KG1 (cell line): Measurements from ENCODE around the gene GPR152.
"Not testable (repeated sequence)": the region's sequence is repeated elsewhere in the genome, so short reads cannot be mapped to it uniquely, and the experiment has no call there.

Source experiments
- DNase-seq: peaks from one replicate; lab custom pipeline; 2025; lab: John Stamatoyannopoulos, UW

GPR152 gene

DNA sequence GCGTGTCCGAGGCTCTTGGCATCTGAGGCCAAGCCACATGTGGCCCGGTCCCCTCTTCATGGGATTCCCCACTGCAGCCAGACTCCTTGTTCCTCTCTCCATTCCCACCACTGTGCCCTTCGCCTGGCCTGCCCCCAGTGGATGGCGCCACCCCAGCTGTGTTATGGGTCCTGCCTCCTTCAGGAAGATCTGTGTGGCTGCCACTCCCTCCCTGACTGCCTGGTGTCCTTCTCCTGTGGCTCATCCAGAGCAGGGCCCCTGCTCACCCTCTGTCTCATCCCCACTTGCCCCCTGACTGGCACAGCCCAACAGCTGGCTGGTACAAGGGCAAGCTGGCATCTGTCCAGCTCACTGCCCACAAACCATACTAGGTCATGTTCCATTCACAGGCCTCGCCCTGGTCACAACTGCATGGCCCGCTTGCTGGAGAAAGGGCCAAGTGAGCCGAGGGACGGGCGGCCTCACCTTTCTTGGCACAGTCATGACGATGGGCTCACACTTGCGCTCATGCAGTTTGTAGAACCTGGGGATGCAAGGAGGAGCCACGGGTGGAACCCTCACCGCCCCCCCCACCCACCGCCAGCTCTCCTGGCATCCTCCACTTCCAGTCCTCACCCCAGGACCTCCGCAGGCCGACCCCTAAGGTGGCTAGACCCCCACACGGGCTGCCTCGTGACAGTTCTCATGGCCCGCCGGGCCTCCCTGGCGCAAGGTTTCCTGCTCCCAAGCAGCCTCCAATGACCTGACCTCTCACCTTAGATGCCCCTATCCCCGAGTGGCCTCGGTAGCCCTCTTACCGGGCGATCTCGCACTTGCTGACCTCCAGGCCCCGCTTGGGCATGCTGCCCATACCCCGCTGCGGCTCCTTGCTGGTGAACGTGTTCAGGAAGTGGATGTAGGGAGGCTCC is 13.0 kb downstream of the GPR152 start:
- peak; percentile 22 for DNase-seq

DNA sequence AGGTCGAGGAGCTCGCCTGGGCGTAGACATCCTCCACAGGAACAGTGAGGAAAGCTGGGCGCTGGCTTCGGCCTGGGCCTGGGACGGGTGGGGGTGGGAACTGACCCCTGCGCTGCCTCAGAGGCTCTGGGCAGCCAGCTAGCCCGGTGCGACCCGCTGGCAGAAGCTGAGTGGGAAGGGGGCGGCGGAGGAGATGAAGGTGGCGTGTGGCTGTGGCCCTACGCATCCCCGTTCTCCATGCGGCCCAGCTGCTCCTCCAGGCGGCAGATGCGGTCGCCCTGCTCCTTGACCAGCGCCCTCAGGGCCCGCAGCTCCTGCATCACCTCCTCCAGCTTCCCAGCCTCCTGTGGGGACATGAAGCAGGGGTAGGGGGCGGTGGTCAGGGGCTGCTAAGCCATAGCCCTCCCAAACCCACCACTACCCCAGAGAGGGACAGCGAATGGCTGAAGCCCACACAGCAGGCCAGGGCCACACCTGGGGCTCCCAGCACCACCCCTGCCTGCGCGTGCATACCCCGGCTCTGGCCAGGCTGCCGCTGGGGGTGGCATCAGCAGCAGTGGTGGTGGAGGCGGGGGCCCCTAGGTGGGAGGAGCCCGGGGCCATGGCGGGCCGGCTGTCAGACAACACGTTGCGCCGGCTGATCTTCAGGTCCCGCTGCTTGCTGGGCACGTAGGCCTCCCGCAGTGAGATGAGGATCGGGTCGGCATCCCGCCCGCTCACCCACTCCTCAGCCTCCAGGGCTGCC is 14.2 kb downstream of the GPR152 start:
- DNase-seq = no peak

DNA sequence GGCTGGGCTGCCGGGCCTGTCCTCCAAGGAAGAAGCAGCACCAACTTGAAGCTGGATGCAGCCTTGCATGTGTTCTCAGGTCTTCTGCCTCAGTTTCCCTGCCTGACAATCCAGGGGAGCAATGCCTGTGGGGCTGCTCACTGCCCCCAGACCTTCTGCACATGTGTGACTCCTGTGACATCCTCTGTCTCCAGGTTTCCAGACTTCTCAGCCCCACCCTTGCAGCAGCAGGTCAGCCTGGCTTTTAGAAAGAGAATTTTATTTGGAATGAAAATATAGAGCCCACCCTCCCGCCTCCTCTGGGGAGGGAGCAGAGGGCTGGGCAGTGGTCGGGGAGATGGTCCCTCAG is 14.7 kb downstream of the GPR152 start:
- DNase-seq = no peak

DNA sequence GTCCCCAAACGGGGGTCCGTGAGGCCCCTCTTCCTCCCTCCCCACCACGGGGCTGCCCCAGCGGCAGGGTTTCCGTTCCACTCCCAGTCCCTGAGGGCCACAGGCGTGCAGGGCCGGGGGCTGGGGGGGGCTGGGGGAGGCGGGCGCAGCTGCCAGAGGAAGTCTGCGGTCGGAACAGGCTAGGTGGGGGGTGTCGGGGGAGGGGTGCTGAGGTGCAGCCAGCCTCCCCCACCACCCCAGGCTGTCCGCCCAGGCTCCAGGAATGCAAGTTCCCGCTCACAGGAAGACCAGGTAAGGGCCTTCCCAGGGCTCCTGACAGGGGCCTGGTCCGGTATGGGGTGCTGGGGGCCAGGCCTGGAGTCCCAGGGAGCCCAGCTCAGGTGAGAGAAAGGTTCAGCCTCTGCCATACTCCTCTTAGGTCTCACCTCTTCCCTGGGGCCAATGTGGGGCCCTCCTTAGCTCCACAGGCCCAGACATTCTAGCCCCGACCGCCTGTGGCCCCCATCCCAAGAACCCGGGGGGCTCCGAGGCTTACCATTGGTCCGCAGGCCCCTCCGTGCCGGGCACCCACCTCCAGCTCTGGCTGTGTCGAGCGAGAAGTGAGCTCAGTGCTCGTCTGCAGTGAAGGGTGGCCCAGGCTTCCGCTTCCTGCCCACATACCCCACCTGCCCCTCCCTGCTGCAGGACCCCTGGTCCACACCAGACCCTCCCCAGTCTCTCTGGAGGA is 15.3 kb downstream of the GPR152 start, which contains the start of gene PTPRCAP:
Gene PTPRCAP, minus strand, starts transcription at position 601 of the 727 bp plus-strand sequence. Its CDS starts 63 bp downstream, at position 538.
- DNase-seq = peak; percentile 84

DNA sequence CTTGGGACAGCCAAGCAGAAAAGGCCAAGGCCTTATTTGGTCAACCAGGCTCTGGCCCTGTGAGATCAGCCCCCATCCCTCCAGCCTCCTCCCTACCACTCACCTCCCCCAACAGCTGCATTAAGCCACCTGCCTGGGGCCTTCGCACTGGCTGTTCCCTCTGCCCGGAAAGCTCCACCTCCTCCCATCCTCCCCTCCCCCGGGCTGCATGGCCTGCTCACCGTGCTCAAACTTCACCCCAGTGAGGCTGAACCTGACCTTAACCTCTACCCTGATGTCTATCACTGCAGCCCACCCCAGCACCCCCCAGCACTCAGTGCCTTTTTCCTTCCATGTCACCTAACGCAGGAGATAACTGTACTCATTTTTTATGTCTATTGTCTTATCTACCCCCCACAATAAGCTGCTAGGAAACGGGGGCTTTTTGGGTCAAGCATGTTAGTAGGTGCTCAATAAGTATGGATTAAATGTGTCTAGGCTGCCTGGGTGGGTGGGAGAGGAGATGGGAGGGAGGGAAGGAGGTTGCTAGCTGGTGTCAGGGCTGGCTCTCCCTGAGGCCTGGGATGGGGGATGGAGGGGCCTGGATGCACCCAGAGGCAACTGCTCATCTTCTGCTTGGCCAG is 16.0 kb downstream of the GPR152 start:
- DNase-seq = peak; percentile 45

DNA sequence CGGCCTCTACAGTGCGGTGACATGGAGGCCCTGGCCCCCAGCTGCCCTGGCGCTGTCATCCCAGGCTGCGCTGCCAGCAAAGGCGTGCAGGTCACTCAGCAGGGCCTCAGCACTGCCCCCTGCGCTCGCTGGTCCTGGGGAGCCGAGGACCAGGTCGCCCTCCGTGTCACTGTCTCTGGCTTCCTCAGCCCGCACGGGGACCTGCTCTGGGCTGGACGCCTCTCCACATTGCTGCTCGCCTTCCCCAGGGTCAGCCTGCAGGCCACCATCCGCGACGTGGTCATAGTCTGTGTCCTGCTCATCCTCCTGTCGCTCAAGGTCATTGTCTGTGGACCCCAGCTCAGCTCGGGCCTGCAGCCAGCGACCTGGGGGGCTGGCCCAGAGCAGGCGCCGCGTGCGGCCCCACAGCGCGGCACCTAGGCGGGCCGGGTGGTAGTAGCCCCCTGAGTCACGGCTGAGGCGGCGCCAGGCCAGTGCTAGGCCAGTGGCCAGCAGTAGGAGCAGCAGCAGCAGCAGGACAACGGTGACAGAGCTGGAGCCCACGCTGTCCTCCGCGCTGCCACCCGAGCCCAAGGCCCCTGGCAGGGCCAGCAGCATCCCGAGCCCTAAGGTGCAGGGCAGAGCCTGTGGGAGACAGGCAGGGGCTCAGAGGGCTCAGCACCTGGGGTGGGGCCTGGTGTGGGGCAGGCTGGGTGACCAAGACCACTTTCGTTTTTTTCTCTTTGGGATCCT is 16.6 kb downstream of the GPR152 start:
- no peak for DNase-seq

DNA sequence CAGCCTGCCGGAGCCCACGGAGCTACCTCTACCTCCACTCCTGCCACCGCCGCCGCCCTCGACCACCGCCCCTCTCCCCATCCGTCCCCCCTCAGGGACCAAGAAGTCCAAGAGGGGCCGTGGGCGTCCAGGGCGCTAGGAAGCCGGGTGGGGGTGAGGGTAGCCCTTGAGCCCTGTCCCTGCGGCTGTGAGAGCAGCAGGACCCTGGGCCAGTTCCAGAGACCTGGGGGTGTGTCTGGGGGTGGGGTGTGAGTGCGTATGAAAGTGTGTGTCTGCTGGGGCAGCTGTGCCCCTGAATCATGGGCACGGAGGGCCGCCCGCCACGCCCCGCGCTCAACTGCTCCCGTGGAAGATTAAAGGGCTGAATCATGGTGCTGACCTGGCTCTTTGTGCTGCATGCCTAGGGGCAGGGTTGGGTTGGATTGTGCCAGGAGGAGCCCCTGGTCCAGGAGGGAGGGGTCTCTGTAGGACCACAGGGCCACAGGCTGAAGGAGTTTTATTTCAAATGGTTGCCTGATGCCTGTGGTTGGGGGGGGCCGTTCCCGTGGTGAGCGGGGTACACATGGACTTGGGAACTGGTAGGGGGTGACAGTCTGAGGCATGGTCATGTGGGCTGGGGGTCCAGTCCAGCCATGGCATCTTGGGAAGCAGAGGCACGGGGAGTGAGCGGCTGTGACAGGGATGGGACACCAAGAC is 17.4 kb downstream of the GPR152 start:
- DNase-seq = no peak

DNA sequence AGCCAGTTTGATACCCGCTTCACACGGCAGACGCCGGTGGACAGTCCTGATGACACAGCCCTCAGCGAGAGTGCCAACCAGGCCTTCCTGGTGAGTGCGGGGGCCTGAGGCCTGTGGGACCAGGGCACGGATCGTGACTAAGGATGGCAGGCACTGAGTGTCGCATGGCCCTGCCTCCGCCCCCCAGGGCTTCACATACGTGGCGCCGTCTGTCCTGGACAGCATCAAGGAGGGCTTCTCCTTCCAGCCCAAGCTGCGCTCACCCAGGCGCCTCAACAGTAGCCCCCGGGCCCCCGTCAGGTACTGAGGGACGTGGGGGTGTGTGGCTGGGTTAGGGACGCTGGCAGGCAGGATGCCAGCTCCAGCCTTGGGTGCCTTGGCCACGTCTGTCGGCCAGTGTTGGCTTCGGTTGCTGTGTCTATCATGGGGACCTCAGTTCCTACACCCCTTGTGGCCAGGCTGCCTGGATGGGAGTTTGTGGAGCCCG is 18.1 kb downstream of the GPR152 start:
- no peak for DNase-seq

DNA sequence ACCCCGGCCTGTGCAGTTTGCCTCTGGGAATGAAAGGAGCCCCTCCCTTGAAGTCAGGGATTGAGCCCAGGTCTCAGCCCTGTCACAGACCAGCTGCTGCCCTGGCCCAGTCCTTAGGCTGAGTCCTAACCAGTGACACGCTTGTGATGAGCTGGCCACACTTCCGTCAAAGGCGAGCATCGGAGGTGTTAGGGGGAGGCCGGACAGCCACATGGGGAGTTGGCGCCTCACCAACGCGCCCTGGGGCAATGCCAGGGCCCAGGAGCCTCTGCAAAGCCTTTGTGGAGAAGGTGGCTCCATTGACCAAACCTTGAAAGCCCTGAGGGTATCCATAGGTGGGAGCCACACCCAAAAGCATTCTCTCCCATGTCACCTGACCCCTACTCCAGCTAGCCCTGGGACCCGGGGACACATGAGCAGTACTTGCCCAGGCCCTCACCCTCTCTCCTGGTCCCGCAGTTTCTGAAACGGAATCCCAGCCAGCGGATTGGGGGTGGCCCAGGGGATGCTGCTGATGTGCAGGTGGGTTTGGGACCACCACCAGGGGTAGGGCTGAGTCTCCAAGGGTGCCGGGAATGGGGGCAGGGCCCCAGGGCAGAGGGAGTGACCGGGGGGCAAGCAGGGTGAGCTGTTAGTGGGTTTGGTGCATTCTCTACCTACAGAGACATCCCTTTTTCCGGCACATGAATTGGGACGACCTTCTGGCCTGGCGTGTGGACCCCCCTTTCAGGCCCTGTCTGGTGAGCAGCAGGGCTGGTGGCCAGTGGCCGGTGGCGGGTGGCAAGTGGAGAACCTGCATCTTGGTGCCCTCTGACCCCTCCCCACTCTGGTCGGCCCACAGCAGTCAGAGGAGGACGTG is 18.8 kb downstream of the GPR152 start:
- DNase-seq = no peak

DNA sequence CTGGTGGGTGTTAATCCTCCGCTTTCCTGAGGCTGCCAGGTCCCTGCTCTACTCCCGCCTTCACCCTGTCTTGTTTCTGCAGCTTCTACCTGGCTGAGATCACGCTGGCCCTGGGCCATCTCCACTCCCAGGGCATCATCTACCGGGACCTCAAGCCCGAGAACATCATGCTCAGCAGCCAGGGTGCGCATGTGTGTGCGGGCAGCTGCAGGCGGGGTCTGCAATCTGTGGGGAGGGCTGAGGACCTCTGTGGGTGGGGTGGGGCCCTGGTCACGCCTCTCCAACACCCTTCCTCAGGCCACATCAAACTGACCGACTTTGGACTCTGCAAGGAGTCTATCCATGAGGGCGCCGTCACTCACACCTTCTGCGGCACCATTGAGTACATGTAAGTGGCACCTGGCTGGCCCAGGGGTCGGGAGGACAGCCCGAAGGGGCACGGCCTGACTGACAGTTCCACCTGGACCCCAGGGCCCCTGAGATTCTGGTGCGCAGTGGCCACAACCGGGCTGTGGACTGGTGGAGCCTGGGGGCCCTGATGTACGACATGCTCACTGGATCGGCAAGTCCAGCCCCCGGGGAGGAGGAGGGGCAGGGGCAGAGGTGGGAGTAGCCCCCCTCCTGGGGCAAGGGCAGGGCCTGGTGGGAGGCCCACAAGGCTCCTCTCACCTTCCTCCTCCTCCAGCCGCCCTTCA is 19.7 kb downstream of the GPR152 start:
- DNase-seq = no peak

DNA sequence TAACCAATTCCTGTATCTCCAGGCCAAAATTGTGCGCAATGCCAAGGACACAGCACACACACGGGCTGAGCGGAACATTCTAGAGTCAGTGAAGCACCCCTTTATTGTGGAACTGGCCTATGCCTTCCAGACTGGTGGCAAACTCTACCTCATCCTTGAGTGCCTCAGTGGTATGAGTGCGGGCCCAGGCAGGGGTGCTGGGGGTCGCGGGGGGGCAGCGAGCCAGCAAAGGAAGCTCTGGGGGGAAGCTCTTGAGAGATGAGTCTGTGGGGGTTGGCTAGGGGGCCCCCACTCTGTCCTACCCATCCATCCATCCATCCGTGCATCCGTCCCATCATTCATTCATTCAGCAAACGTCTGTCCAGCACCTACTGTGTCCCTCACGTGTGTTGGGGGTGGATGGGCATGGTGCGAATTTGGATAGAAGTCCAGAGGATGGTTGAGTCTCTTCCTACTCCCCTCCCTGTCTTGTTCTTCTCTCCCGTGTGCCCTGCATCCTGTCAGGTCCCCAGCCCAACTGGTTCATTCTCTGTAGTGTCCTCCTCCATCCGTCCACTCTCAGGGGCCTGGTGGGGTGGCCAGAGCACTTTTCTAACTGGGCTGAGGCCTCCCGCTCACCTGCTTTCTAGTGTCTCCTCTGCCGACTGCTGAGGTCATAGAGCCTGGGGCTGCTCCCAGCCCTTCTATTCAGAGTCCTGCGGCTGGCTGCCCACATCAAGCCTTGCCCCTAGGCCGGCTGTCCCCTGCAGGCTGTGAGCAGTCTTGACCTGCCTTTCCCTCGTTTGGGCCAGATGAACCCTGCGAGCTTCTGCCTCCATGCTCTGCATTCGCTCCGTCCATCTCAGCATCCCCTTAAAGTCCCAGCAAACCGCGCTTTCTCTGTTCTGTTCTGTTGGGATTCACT is 20.9 kb downstream of the GPR152 start:
- no peak for DNase-seq

DNA sequence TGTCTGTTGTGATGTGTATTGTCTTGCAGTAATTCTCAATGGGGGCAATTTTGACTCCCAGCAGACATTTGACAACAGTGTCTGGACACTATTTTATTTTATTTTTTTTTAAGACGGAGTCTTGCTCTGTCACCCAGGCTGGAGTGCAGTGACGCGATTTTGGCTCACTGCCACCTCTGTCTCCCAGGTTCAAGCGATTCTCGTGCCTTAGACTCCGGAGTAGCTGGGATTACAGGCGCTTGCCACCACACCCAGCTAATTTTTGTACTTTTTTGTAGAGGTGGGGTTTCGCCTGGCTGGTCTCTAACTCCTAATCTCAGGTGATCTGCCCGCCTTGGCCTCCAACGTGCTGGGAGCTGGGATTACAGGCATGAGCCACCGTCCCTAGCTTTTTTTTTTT is 22.8 kb downstream of the GPR152 start:
- DNase-seq = no peak

DNA sequence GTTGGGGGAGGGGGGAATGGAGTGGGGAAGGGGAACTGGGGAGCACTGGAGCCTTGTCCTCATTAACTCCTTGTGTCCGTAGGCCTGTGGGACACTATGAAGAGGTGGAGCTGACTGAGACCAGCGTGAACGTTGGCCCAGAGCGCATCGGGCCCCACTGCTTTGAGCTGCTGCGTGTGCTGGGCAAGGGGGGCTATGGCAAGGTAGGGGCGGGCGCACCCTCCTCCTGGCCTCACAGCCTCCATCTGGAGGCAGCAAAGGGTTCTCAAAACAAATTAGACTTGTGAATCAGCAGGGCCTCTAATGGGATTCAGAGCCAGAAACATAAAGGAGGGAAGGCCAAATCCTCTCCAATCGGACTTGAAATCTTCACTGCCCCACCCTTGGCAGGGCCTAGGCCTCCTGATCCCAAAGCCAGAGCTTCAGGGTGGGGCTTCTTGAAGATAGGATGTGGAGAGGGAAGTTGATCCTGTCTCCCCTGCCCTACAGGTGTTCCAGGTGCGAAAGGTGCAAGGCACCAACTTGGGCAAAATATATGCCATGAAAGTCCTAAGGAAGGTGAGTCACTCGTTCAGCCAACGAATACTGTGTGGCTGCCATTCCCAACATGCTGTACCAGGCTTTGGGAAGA is 23.4 kb downstream of the GPR152 start:
- no peak for DNase-seq

DNA sequence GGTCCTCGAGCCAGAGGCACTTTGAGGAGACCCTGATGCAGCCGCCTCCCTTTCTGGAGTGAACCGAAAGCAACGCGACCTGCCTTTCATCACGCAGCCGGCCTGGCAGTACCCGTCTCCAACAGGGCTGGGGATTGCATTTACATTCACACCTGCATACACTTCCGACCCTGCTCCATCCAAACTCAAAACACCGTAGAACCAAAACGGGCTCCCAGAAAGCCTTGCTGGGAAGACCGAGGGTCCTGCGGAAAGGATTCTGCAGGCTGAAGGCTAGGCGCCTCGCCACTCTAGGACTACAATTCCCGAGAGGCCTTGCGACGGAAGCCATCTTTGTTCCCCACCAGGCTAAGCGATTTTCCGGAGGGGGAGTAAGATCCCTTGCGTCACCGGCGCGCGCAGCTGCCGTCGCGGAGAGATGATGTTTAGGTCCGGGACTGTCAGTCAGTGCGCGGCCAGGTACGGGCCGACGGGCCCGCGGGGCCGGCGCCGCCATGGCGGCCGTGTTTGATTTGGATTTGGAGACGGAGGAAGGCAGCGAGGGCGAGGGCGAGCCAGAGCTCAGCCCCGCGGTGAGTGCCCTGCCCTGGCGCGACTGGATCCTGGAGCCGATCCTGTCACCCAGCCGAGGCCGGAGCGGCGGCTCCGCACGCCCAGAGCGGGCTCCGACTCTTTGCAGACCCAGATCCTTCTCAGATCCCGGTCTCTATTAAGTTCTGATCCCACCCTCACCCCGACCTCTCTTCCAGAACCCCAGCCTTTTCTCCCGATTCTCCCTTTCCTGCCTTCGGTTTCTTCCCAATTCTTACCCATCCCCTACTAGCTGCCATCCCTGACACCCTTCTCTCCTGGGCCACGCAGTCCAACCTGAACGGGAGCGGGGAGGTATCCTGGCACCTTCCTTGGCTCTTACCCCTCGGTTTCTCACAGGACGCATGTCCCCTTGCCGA is 24.2 kb downstream of the GPR152 start, which contains the start of gene RPS6KB2:
Gene RPS6KB2, plus strand, starts transcription at position 443 of the 950 bp plus-strand sequence. Its CDS starts 52 bp downstream, at position 495.
- DNase-seq = peak; percentile 99

DNA sequence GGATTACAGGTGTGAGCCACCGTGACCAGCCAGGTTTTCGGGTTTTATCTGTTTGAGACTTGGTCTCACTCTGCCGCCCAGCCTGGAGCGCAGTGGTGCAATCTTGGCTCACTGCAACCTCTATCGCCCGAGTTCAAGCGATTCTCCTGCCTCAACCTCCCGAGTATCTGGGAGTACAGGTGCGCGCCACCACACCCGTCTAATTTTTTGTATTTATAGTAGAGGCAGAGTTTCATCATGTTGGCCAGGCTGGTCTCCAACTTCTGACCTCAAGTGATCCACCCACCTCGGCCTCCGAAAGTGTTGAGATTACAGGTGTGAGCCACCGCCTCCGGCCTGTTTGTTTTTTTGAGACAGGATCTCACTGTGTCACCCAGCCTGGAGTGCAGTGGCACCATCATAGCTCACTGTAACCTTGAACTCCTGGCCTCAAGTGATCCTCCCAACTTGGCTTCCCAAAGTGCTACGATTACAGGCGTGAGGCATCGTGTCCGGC is 25.1 kb downstream of the GPR152 start:
- DNase-seq = not testable (repeated sequence)
